Measurements from ENCODE around the gene S100A7.
"Not testable (repeated sequence)": the region's sequence is repeated elsewhere in the genome, so short reads cannot be mapped to it uniquely, and the experiment has no call there.

S100A7 gene

DNA sequence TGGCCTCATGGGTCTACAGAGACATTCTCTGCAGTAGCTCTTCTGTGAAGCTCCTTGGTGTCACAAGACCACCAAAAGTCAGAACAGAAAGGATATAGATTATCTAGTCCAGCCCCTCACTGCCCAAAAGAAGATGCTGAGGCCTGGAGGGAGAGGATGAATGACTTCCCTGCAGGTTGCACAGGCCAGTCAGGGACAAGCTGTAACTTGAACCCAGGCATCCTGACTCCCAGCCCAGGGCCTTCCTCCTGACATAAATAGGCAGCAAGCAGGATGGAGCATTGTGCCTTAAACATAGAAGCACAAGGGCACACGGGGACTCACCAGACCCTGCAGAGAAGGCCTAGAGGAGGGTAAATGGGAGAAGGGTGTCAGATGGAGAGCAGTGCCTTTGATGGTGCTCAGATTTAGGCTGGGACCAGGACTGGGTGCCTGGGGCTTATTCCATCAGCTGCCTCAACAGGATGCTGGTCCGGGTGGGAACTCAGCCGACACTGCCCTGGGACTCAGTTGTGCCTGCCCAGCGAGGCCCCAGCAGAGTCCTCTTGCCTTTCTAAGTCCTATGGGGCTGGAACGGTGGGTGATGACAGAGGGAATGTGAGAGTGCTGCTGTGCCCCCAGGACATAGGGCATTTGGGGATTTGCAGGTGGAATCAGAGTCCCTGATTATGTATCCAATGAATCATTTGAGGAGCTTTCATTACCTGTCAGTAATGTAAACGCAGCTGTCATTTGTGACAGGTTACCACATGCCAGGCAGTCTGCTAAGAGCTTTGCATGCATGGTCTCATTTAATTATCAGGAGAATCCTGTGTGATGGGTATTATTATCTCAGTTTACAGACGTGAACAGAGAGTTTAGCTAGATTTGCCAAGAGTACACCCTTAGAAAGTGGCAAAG, 30.9 kb downstream of the S100A7 start:
- DNase-seq = peak; percentile 84

GRCh38 chr1:153428791-153429190, 31.7 kb downstream of the S100A7 start:
- no peak for DNase-seq

GRCh38 chr1:153428073-153428638, 32.3 kb downstream of the S100A7 start:
- DNase-seq = no peak

- no peak for DNase-seq
These were observed 33.6 kb downstream of the S100A7 start for GRCh38 chr1:153426809-153427208.

GRCh38 chr1:153422450-153423068, 37.9 kb downstream of the S100A7 start:
- DNase-seq = no peak

DNA sequence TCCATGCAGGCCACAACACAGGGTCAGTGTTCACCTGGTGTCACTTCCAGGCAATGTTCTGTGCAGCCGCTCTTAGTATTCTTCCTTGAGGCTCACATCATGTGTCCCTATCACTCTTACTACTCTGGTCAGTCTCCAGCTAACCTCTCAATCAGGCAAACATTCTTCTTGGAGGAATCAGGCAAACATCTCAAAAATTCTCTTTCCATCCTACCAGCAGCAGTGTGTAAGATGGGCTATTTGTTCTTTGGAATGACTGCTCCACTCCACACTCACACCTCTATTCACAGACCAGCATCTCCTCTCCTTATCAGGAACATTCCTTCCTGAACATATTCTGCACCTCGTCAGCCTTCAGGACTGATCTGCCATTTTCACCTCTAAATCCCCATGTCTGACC, 40.1 kb downstream of the S100A7 start:
- no peak for DNase-seq

- not testable (repeated sequence) for DNase-seq
These were observed 41.0 kb downstream of the S100A7 start for GRCh38 chr1:153419436-153419793.

GRCh38 chr1:153418758-153419435, 41.6 kb downstream of the S100A7 start:
- not testable (repeated sequence) for DNase-seq

GRCh38 chr1:153417136-153417888, 43.1 kb downstream of the S100A7 start:
- no peak for DNase-seq

GRCh38 chr1:153415850-153416570, 44.4 kb downstream of the S100A7 start, which contains the start of gene S100A7A:
Gene S100A7A (plus strand): TSS chr1:153416520. CDS start chr1:153418083, 1,563 bp downstream.
- DNase-seq = no peak

GRCh38 chr1:153413961-153414360, 46.5 kb downstream of the S100A7 start:
- not testable (repeated sequence) for DNase-seq

All from NCI-H1436 (cell line).